Cardiac fibroblast (primary cell): ENCODE data around the gene LPP.
A peak's percentile ranks its signal among the peaks of the same experiment; 100 is the strongest.

Experiments used
- DNase-seq, 2 donors: peaks; one replicate each; pipeline versions ENCODE4 v3.0.0 to v3.0.0-alpha.2; 2010; ENCODE audit warnings: low read depth in 2 of 2
- H3K4me3 ChIP-seq, 2 donors: replicated peaks in 1 of 2; 1 replicate in 1 of 2; 2 replicates in 1 of 2; pipeline ENCODE4 v1.5.1; 2011; ENCODE audit warnings: low read depth in 2 of 2, low read length in 2 of 2, mild to moderate bottlenecking in 2 of 2, moderate library complexity in 1 of 2
- TF ChIP-seq, protein P1 (sequence below): IDR thresholded peaks from one replicate; pipeline ENCODE4 v1.5.1; 2011; ENCODE audit warnings: low read depth, mild to moderate bottlenecking, low read length, inconsistent platforms

The LPP gene

DNA sequence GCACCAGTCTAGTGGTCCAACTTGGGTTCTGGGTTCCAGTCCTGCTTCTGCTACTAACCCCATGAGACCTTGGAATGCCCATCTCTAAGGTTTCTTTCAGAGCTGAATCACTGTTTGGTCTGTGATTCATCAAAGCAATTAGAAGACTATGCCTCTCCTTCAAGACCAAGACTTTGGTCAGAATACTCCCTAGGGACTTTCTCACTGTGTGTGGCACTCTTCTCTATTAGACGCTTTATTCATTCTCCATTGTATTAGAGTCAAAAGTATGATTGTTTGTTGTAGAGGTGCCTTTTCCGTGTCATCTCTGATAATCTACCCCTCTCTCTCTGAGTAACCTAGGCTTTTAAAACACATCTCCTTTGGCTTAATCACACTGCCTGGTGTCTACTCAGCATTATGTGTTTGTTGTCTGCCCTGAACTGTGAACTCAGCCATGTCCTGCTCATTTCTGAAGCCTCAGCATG lies 90.5 kb downstream of the LPP start:
- peak in 1 of 2 donors; percentile 91 for DNase-seq
- TF ChIP-seq, protein P1, sequence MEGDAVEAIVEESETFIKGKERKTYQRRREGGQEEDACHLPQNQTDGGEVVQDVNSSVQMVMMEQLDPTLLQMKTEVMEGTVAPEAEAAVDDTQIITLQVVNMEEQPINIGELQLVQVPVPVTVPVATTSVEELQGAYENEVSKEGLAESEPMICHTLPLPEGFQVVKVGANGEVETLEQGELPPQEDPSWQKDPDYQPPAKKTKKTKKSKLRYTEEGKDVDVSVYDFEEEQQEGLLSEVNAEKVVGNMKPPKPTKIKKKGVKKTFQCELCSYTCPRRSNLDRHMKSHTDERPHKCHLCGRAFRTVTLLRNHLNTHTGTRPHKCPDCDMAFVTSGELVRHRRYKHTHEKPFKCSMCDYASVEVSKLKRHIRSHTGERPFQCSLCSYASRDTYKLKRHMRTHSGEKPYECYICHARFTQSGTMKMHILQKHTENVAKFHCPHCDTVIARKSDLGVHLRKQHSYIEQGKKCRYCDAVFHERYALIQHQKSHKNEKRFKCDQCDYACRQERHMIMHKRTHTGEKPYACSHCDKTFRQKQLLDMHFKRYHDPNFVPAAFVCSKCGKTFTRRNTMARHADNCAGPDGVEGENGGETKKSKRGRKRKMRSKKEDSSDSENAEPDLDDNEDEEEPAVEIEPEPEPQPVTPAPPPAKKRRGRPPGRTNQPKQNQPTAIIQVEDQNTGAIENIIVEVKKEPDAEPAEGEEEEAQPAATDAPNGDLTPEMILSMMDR: no peak
- H3K4me3 ChIP-seq: no peak overlapping the region

DNA sequence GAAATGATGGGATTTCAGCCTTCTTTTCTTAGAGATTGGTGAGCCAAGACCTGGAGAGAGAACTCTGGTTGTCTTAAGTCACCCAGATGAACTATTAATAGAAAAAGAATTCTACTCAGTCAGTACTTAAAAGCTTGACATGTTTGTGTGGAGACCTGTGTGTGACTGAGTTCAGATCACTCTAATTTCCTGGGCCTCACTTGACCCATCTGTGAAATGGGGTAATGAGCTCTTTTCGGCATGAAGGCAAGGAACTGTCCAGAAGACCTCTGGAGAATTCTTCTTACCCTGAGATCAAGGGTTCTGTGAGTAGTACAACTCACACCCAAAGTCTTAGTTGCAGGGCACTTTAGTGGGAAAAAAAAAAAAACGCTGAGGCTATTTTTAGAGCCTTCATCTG lies 92.9 kb downstream of the LPP start:
- H3K4me3 ChIP-seq: no peak overlapping the region
- TF ChIP-seq, protein P1: no peak
- DNase-seq: no peak

DNA sequence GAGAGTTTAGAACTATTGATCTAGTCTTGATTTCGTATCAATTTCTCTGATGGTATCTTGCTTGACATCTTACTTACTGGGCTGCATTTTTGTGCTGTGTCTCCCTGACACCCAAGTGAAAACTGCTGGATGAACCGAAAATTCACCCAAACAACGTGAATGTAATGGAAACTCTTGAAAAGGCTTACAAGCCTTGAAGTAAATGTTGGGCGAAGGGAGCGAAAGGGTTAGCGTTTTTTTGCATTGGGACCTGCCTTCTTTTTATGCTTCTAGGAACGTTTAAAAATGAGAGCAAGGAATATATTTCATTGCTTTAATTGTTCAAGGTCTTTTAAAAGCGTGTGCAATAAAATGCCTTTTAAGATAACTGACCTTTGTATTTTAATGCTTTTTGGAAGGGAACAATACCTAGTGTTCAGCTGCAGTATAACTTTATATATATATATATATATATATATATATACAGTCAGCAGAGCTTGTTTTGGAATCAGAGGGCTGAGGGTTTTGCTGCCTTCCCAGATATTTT lies 94.1 kb downstream of the LPP start:
- no peak overlapping the region for H3K4me3 ChIP-seq
- TF ChIP-seq, protein P1: no peak
- no peak for DNase-seq

DNA sequence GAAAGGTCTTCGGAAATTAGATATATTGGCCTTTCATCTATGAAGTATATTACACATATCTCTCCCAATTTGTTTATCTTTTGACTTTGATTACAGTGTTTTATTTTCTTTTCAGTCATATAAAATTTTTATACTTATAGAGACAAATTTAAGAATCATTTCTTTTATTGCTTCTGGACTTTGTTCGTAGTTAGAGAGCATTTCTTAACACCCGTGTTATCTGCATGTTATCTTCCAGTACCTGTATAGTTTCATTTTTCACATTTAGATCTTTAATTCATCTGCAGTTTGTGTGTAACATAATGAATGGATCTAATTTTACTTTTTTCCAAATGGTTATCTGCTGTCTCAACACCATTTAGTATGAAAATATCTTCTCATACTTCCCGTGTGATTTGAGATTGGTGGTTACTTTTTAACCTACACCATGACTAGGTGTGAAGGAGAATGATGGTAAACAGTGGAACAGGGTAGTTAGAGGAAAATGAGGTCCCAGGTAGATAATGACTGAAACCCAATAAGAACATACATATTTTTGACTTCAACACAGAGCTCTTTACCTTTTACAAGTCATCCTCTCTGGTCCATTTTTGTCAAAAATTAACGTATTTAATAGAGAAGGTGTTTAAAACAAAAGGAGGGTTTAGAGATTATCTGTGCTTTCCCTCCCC lies 99.3 kb downstream of the LPP start:
- TF ChIP-seq, protein P1: no peak
- no peak for DNase-seq
- no peak overlapping the region for H3K4me3 ChIP-seq

DNA sequence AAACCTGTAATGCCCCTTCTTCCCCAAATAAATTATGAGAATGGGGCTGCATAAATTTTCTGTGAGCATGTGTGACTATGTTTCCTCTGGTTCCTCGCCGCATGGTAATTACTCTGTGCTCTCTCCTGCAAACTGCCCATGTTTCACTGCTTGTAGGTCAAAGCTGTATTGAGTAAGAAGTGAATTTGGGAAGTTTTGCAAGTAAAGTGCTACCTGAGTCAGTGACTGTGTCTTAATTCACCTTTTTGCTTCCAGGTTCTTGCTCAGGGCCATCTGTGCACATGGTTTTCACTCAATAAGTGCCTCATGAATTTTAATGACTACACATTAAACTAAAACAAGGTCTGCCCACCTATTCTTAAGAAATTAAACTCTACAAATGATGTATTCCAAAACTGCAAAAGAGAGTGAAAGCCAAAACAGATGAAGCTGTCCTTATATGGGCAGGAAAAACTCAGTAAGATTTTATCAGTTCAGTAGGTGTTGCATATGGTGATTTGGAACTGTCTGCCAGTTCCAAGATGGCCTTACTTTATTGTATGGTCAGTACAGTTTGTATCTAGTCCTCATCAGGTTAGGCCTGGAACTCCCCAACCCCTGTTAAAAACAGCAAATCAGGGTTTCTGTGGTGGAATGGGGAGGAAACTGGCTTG lies 100.0 kb downstream of the LPP start:
- DNase-seq: no peak
- no peak overlapping the region for H3K4me3 ChIP-seq
- TF ChIP-seq, protein P1: no peak

DNA sequence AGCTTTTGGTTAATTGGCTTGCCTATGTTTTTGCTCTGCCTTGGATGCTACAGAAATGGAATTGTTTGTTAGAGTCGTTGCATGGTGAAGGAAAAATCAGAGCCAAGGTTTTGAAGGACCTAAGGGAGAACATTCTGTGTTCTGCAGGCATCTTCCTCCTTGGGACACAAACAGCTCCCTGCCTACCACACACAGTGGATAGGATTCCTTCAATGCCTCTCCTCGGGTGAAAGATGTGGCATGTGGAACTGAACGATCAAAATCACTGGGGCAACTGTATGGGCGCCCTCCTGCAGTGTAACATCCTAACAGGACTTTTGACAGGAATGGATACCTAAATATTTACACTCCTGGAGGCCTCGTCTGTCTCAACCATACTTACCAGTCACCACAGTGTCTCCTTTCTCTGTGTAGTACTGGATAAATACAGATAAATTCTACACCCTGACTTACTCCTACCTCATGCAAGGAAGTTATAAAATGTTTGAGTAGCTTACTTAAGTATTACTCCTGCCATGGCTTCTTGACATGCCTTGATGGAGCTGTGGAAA lies 100.6 kb downstream of the LPP start:
- TF ChIP-seq, protein P1: no peak
- no peak for DNase-seq
- H3K4me3 ChIP-seq: no peak overlapping the region
